Esophagus muscularis mucosa (tissue), 3 donors: ENCODE data around the gene GPR62.

ENCODE experiments used
- CTCF ChIP-seq, 3 experiments: fragments of 200-600 bp in 2 of 3; fragments of 450-650 bp in 1 of 3; sonication (generic) in 2 of 3; IDR thresholded peaks; one replicate each; pipeline ENCODE4 v1.5.1; 2017 to 2019; ENCODE audit warnings: antibody characterized with exemption in 3 of 3, mild to moderate bottlenecking in 2 of 3, moderate library complexity in 1 of 3
- EP300 ChIP-seq: sonication (generic); formaldehyde crosslinking; IDR thresholded peaks from one replicate; pipeline ENCODE4 v1.6.1; 2017; ENCODE audit warnings: antibody characterized with exemption

- TF ChIP-seq CTCF (IDR thresholded peaks at IDR 0.05) (no peak), EP300 (no peak)
Observed at GRCh38 chr3:51941463-51941797, 13.8 kb upstream of the GPR62 start.
